ENCODE data around the gene FHDC1.
A peak's percentile ranks its signal among the peaks of the same experiment; 100 is the strongest.

The FHDC1 gene

DNA sequence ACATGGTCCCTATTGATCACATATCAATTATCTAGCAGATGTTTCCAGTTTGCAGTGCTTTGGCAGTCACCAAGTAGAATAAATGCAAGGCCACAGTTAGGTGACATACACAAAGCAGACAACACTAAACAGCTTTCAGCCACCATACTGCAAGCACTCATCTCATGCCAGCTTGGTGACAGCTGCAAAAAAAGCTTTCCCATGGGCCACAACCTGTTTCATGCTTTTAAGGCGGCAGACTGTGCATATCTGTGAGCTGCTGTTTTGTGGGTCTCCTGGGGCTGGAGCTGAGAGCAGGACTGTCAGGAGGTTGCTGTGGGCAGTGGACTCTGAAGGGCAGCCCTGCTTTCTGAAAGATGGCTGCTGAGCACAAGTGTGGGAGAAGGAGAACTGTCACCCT, 82.6 kb downstream of the FHDC1 start:
- Mint-ChIP-seq H3K36me3 (no peaks in the 10 kb centered on the region), H3K4me1 (no peaks in the 10 kb centered on the region), H3K27ac (no peak overlapping the region), H3K4me3 (no peak overlapping the region), H3K9me3 (no peaks in the 10 kb centered on the region)
- DNase-seq (ENCODE audit: low spot score in 2 of 2) (no peak), ATAC-seq (no peak)

DNA sequence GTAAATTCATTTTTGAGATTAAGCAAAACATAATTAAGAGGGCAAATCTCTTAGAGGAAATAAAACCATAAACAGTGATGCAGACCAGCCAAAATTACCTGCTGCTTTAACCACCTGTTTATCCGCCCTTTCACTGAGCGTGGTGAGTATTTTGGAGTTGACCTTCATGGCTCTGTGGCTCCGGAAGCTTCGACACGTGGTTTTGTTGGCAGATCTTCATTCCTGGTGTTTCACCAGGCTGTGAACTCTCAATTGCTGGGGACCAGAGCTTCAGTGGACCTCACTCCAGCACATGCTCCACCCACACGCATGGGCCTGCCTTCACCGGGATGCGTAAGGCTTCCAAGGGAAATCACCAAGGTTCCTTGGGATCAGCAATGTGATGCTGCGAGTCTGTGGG, 83.8 kb downstream of the FHDC1 start:
- Mint-ChIP-seq H3K4me1 (no peaks in the 10 kb centered on the region), H3K4me3 (no peak overlapping the region), H3K36me3 (no peaks in the 10 kb centered on the region), H3K27ac (no peak overlapping the region), H3K9me3 (no peaks in the 10 kb centered on the region)
- ATAC-seq (no peak), DNase-seq (ENCODE audit: low spot score in 2 of 2) (no peak)

DNA sequence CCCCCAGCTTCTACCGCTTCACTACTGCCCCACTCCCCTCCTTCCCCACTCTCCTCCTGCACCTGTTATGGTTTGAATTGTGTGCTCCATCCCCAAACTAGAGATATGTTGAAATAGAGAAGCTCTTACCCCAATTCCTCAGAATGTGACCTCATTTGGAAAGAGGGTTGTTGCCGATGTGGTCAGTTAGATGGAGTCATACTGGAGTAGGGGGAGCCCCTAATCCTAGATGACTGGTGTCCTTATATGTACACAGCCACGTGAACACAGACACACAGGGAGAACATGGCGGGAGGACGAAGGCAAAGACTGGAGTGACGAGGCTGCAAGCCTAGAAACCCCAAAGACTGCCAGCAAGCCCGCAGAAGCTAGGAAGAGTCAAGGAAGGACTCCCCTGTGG, 84.3 kb downstream of the FHDC1 start:
- H3K4me3 Mint-ChIP-seq: no peak overlapping the region
- H3K36me3 Mint-ChIP-seq: no peaks in the 10 kb centered on the region
- DNase-seq (ENCODE audit: low spot score in 2 of 2) (no peak), ATAC-seq (no peak)
- no peaks in the 10 kb centered on the region for H3K9me3 Mint-ChIP-seq
- H3K27ac Mint-ChIP-seq: no peak overlapping the region
- no peaks in the 10 kb centered on the region for H3K4me1 Mint-ChIP-seq

DNA sequence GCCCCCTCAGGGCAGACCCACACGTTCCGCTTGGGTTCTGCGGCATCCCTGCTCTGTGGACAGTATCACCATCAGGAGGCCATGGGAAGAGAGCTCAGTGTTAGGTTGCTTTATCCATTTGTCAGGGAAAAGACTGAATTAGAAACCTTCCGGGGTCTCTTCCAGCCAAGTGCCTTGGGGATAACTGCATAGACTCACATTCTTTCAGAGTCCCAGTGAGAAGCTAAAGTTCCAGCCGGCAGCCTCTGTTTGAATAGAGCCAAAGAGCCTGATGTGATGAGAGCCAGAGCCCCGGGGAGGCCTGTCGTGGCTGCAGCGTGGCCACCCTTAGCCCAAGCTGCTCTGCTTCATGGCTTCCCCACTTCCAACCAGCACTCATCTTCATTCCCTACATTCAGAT, 85.2 kb downstream of the FHDC1 start:
- Mint-ChIP-seq H3K4me3 (no peak overlapping the region), H3K36me3 (no peaks in the 10 kb centered on the region), H3K4me1 (no peaks in the 10 kb centered on the region), H3K9me3 (no peaks in the 10 kb centered on the region), H3K27ac (no peak overlapping the region)
- no peak for DNase-seq (ENCODE audit: low spot score in 2 of 2)
- peak; percentile 22 for ATAC-seq

DNA sequence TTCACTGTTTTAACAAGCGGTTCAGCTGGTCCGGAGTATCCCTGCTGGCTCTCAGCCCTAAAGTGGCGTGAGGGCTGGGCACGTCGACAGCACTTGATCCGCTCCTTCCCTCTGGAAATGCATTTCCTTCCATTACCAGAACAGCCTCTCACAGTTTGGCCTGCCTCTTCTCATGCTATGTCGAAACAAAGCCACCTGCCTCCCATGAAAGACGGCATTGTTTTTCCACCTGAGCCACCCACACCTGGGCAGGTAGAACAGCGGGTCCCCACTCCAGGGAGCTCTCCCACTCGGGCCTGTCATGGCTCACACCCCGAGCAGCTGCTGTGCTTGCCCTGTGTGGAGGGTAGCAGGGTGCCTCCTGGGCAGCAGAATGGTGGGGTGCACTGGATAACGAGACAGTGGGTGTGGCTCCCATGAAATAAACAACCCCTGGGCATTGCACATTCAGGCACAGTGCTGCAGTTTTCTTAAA, 86.2 kb downstream of the FHDC1 start:
- no peaks in the 10 kb centered on the region for H3K36me3 Mint-ChIP-seq
- no peak overlapping the region for H3K27ac Mint-ChIP-seq
- DNase-seq (ENCODE audit: low spot score in 2 of 2) (no peak), ATAC-seq (no peak)
- no peaks in the 10 kb centered on the region for H3K9me3 Mint-ChIP-seq
- H3K4me1 Mint-ChIP-seq: no peaks in the 10 kb centered on the region
- no peak overlapping the region for H3K4me3 Mint-ChIP-seq

DNA sequence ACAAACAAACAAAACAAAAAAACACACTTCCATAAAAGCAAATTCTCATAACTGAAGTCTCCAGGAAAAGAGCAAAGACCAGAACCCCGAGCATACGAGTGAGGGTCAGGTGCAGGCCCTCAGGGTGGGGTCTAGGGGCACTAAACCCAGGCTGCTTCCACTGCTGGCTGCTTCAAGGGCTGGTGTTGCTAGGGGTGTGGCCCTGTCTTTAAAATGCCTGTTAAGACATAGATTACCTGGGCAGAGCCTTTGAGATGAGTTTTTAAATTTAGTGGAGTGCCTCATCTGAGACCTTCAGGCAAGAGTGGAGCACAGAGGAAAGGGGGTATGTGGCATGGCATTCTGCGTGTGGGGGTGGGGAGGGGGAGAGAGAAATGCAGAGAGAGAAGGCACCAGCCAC, 87.0 kb downstream of the FHDC1 start:
- H3K36me3 Mint-ChIP-seq: no peaks in the 10 kb centered on the region
- no peaks in the 10 kb centered on the region for H3K4me1 Mint-ChIP-seq
- no peak for ATAC-seq
- H3K27ac Mint-ChIP-seq: no peak overlapping the region
- no peak overlapping the region for H3K4me3 Mint-ChIP-seq
- H3K9me3 Mint-ChIP-seq: no peaks in the 10 kb centered on the region
- no peak for DNase-seq (ENCODE audit: low spot score in 2 of 2)

DNA sequence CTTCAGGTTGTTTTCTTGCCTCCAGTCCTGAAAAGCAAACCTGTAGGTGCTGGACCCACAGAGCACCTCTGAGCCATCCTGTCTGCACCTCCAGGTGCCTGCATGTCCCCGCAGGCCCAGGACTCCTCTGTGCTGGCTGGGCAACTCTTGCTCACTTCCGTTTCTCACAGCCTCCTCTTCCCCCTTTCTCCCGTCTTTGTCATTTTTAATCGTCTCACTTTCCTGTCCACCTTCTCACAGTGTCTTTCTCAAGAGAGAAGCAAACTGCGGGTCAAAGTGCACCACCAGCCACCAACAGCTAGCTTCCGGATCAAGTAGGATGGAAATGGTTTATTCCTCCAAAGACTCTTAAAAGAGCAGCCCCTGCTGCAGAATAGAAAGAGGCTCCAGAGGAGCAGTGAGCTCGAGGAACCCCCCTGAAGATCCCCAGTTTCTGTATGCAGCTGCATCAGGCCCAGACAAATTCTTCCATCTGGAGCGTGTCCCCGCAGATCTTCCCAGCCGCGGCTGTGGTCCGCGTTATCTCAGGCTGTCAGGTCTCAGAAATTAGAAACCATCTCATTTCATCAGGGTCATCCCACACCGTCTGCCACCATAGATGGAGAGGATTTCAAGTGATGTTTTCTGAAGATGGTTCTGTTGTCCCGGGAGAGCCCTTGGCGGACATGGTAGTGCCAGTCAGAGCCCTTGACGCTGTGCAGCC, 87.7 kb downstream of the FHDC1 start:
- no peak overlapping the region for H3K27ac Mint-ChIP-seq
- no peak overlapping the region for H3K4me3 Mint-ChIP-seq
- DNase-seq (ENCODE audit: low spot score in 2 of 2) (no peak), ATAC-seq (no peak)
- no peaks in the 10 kb centered on the region for H3K36me3 Mint-ChIP-seq
- no peaks in the 10 kb centered on the region for H3K4me1 Mint-ChIP-seq
- peaks cover 2% of the 10 kb centered on the region for H3K9me3 Mint-ChIP-seq

DNA sequence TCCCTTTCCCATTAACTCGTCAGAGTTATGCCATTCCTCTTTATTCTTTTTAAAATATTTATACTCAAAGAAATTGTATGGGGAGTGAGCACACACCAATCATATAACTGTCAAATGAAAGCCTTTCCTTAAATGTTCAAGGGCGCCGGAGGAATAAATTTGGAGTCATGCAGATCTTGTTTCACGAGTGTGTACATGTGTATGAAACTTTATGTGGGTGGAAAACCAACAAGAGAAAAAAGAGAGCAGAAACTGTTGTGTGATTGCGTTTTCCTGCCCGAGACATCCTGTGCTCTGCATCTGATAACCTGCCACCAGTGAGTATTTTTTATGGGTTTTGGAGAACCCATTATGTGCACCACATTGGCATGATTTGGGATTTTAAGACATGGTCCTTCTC, 88.3 kb downstream of the FHDC1 start:
- Mint-ChIP-seq H3K27ac (no peak overlapping the region), H3K4me3 (no peak overlapping the region), H3K9me3 (peaks cover 6% of the 10 kb centered on the region), H3K36me3 (no peaks in the 10 kb centered on the region), H3K4me1 (no peaks in the 10 kb centered on the region)
- ATAC-seq (no peak), DNase-seq (ENCODE audit: low spot score in 2 of 2) (no peak)

DNA sequence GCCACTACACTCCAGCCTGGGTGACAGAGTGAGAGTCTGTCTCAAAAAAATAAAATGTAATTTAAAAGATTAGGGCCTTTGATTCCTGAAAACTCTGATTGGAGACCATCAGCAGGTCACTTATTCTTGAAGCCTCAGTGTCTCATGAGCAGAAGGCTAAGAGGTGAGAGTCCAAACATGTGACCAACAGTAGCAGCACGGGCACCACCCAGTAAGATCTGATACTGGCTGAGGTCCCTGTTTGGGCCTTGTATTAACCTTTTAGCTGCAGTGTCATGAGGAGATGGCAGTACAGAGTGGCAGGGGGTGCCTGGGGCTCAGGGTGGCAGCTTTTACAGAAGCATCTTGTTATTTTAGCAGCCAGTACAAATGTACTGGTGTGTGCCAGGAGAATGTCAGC, 89.3 kb downstream of the FHDC1 start:
- DNase-seq (ENCODE audit: low spot score in 2 of 2) (no peak), ATAC-seq (no peak)
- no peak overlapping the region for H3K27ac Mint-ChIP-seq
- H3K4me3 Mint-ChIP-seq: no peak overlapping the region
- H3K36me3 Mint-ChIP-seq: no peaks in the 10 kb centered on the region
- peaks cover 10% of the 10 kb centered on the region for H3K9me3 Mint-ChIP-seq
- no peaks in the 10 kb centered on the region for H3K4me1 Mint-ChIP-seq

DNA sequence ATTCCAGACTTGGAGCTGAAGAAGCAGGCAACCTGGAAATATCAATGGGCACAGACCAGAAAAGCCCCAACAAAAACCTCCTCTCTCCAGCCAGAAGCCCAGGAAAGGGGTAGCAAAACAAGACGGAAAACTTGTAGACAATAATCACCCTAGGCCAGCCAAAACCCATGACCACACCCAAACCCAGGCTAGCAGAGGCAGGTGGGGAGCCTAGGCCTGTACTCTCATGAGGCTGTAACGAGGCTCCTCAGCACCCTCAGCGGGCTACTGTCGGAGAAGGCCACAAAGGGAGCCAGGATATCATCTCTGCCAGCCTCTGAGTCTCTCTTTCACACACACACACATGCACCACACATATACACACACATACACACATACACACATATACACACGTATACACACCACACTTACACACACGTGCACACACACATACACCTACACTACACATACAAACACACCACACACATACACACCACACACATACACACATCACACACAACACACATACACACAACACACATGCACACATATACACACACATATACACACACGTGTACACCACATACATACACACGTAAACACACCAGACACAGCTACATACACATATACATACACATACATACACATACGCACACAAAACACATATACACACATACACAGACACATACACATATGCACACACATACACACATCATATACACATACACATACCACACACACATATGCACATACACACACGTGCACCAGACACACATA, 90.6 kb downstream of the FHDC1 start:
- H3K4me3 Mint-ChIP-seq: no peak overlapping the region
- H3K27ac Mint-ChIP-seq: no peak overlapping the region
- ATAC-seq: no peak
- DNase-seq (ENCODE audit: low spot score in 2 of 2): no peak
- H3K36me3 Mint-ChIP-seq: no peaks in the 10 kb centered on the region
- H3K9me3 Mint-ChIP-seq: peaks cover 11% of the 10 kb centered on the region
- H3K4me1 Mint-ChIP-seq: no peaks in the 10 kb centered on the region

DNA sequence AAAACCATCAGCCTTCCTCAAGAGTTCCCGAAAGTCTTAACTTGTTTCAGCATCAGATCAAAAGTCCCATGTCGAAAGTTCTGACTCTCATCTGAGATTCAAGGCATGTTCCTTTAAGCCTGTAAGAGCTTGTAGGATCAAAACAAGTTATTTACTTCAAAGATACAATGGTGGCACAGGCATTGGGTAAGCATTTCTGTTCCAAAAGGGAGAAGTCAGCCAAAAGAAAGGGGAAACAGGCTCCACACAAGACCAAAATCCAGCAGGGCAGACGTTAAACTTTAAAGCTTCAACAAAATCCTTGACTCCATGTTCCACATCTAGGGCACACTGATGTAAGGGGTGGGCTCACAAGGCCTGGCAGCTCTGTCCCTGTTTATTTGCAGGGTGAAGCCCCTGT, 91.7 kb downstream of the FHDC1 start:
- DNase-seq (ENCODE audit: low spot score in 2 of 2) (no peak), ATAC-seq (no peak)
- H3K9me3 Mint-ChIP-seq: peaks cover 11% of the 10 kb centered on the region
- H3K27ac Mint-ChIP-seq: no peak overlapping the region
- no peaks in the 10 kb centered on the region for H3K4me1 Mint-ChIP-seq
- H3K36me3 Mint-ChIP-seq: no peaks in the 10 kb centered on the region
- no peak overlapping the region for H3K4me3 Mint-ChIP-seq

DNA sequence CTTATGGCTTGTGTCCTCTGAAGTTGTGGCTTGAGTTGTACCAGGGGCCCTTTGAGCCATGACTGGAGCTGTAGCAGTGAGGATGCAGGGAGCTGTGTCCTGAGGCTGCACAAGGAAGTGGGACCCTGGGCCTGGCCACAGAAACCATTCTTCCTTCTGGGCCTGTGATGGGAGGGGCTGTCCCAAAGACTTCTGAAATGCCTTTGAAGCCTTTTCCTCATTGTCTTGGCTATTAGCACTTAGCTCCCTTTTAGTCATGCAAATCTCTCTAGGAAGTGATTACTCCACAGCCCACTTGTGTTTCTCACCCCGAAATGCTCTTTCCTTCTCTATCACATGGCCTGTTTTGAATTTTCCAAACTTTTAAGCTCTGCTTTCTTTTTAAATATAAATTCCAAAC, 92.4 kb downstream of the FHDC1 start:
- no peak for DNase-seq (ENCODE audit: low spot score in 2 of 2)
- no peaks in the 10 kb centered on the region for H3K4me1 Mint-ChIP-seq
- no peaks in the 10 kb centered on the region for H3K36me3 Mint-ChIP-seq
- peaks cover 11% of the 10 kb centered on the region for H3K9me3 Mint-ChIP-seq
- H3K27ac Mint-ChIP-seq: no peak overlapping the region
- no peak overlapping the region for H3K4me3 Mint-ChIP-seq
- ATAC-seq: no peak

Data from stimulated activated effector memory CD8-positive, alpha-beta T cell treated with anti-CD3 and anti-CD28 coated beads, Interleukin-12 subunit alpha, Interleukin-12 subunit beta, amount 100 ng/mL, for 72 hours (primary cell).